Epidermal melanocyte (primary cell): ENCODE measurements around the gene ARHGEF11.
"Not testable (repeated sequence)": the region's sequence is repeated elsewhere in the genome, so short reads cannot be mapped to it uniquely, and the experiment has no call there.

ENCODE experiments used
- DNase-seq: peaks from one replicate; pipeline ENCODE4 v3.0.0; 2011; ENCODE audit warnings: low spot score; ENCODE audit not compliant: insufficient read length

ARHGEF11 gene

GRCh38 chr1:157055729-157056128, 10.2 kb upstream of the ARHGEF11 start:
- DNase-seq: not testable (repeated sequence)

GRCh38 chr1:157050836-157051235, 5.3 kb upstream of the ARHGEF11 start:
- DNase-seq: no peak

DNA sequence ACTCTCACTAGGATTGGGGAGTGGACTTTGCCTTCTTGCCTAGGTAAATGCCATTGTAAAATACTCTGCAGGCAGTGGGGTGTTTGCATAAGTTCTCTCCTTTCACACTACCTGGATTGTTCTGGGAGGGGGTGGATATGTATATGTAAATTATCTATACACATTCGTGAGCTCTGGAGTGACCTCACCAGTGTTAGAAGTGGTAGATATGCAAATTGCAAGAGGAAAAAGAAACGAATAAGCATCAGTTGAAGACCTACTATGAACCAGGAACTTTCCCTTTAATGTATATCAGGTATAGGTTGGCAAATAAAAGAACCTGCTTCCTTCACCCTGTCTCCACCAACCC, 1.5 kb upstream of the ARHGEF11 start:
- no peak for DNase-seq

GRCh38 chr1:157044326-157044725, 1.2 kb downstream of the ARHGEF11 start:
- no peak for DNase-seq

DNA sequence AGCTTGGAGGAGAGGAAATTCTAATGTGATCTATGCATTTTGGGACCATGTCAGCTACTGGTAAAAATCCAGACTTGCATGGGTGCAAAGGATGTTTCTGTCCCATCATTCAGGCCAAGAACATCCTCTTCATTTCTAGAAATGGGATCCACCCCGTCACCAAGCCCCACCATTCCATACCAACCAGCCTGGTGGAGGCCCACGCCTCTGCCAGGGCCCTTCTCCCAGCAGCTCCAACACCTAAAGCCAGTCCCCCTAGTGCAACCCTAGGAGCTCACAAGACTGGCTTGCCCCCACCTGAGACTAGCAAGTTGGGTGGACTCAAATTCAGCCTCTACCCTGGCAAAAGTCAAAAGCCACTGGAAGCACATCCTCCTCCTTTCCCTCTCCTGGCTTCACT, 1.9 kb downstream of the ARHGEF11 start:
- no peak for DNase-seq

DNA sequence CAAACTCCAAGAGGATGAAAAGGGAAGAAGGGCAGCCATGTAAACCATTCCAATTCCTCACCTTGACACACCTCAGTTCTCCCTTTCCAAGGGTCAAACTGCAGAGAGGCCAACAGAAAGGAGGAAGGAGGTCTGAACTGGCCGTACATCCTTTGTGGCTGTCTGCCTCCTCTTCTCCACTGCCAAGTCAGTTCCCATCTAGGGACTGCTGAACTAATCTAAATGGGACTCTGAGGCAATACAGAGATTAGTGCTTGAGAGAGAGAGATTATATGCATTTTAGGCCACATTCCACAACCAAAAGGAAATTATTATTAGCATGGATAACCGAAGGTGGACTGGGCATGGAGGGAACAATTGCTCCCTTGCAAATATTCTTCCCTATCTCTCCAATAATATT, 2.7 kb downstream of the ARHGEF11 start:
- no peak for DNase-seq

- DNase-seq: no peak
Measured at GRCh38 chr1:157040802-157041201, 4.7 kb downstream of the ARHGEF11 start.

GRCh38 chr1:157035121-157035520, 10.4 kb downstream of the ARHGEF11 start:
- DNase-seq: no peak

DNA sequence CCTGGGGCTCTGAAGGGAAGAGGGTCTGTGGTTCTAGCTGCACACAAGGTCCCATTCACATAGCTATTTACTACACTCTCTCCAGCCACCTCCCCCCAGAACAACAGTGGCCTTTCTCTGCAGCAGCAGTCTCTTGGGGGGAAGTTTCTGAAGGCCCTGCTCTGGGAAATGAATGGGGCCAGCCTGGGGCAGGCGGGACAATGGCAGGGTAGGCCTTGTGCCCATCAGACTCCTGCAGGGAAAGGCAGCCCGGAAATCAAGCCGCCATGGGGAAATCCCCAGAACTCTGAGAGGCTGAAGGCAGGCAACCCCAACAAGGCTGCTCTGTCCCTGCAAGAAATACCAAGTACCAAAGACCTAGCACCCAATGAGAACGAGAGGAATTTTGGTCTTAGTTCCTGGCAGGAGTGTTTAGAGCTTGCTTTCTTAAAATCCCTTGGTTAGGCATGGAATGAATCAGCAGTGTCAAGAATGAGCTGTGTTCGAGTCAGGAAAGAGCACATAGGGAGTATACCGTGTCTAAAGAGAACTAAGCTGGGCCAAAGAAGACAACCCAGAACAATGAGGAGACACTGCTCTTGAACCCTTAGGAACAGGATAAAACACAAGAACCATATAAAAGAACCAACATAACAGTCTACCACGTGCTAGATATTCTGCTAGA, 11.3 kb downstream of the ARHGEF11 start:
- peak; percentile 38 for DNase-seq

- DNase-seq: no peak
Measured at GRCh38 chr1:157033357-157033876, 12.1 kb downstream of the ARHGEF11 start.

DNA sequence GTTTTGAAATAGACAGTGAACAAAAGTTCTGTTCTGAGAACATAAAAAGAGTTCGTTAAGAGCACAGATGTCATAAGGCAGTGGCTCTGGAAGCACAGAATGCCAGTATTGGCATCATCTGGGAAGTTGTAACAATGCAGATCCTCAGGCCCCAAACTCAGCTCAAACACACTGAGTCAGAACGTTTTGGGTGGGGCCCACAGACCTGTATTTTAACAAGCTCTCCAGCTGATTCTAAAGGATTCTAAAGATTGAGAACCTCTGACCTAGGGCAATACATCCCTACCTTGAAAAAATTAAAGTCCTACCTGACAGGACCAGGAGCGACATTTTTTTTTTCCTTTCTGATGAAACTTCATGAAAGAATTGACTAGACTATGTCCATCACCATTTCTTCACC, 13.2 kb downstream of the ARHGEF11 start:
- no peak for DNase-seq

DNA sequence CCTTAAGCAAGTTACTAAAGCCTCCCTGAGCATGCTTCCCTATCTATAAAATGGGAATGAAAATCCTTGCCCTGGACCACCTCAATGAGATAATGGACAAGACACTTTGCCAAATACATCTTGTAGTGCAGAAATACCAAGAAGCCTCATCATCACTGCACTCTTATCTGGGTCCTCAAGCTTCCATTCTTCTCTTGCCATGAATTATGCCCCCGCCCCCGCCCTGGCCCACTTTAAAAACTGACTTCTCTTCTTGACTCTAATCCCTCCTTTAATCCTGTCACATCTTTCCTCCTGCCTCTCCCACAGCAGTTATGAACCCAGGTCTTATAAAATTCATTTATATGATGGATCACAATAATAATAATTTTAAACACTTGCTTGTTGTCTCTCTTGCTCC, 14.8 kb downstream of the ARHGEF11 start:
- DNase-seq: no peak

- no peak for DNase-seq
Measured at GRCh38 chr1:157028674-157029073, 16.9 kb downstream of the ARHGEF11 start.

GRCh38 chr1:157025856-157026255, 19.7 kb downstream of the ARHGEF11 start:
- no peak for DNase-seq

- no peak for DNase-seq
Measured at GRCh38 chr1:157025385-157025784, 20.2 kb downstream of the ARHGEF11 start.

DNA sequence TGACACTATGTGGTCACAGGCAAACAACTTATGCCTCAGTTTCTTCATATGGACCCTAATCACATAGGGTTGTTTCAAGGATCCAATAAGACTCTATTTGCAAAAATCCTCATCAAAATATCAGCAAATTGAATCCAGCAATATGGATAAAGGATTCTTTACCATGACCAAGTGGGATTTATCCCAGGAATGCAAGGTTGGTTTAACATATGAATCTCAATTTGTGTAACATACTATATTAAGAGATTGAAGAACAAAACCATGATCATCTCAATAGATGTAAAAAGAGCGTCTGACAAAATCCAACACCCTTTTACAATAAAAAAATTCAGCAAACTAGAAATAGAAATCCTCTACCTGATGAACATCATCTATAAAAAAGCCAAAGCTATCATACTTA, 23.9 kb downstream of the ARHGEF11 start:
- DNase-seq: no peak

GRCh38 chr1:157019457-157019856, 26.1 kb downstream of the ARHGEF11 start:
- no peak for DNase-seq

DNA sequence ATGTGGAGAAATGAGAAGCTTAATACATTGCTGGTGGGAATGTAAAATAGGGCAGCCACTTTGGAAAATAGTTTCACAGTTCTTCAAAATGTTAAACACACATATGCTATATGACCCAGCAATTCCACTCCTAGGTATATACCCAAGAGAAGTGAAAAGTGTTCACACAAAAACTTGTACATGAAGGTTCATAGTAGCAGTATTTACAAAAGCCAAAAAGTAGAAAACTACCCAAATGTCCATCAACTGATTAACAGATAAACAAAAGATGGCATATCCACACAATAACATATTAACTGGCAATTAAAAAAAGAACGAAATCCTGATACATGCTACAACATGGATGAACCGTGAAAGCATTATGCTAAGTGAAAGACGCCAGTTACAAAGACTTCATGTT, 33.7 kb downstream of the ARHGEF11 start:
- no peak for DNase-seq

DNA sequence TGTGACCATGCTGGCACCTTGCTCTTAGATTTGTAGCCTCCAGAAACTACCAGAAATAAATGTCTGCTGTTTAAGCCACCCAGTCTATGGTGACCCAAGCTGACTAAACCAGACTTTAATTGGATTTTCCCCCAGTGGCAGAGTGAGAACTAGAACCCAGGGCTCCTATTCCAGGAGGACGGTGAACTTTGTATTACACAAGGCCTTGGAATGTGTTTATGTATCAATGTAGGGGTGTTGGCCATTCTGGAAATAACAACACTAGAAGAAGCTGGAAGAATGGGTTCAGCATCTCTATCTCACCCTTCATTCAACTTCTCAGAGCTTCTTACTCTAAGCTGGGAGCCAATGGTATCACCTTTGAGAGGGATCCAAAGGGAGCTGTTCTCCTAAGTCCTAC, 37.0 kb downstream of the ARHGEF11 start:
- DNase-seq: no peak

DNA sequence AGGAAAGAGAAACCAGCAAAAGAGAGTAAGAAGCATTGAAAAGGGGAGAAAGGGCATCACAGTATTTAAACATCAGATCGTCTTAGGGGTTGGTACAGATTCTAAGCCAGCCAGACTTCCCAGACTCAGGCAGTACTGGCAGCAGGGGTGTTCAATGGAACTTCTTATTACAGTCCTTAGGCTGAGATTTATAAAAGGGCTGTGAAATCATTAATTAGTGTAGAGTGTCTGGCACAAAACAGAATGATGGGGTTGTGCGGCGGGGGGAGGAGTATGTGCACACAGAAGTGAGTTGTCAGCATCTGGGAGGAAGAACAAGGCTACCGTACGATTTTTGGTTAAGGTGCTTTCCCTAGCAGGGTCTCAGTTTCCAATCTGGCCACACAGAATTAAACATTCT, 38.2 kb downstream of the ARHGEF11 start:
- no peak for DNase-seq

DNA sequence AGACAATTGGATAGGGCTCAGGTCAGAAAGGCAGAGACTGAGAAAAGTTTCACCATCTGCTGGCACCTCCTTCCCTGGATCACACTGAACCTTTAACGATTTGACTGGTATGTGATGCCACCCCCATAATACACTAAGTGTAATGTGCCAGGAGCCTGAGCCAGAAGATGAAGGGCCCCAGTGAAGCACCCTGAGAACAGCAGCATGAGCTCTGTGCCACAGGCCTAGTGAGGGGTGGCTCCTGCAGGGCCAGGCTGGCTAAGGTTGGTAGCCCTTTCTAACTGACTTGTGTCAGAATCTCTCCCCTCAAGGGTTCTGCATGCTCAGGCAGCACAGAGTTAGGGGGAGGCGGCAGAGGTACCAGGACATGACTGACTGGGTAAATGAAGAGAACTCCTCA, 38.9 kb downstream of the ARHGEF11 start:
- DNase-seq: no peak

DNA sequence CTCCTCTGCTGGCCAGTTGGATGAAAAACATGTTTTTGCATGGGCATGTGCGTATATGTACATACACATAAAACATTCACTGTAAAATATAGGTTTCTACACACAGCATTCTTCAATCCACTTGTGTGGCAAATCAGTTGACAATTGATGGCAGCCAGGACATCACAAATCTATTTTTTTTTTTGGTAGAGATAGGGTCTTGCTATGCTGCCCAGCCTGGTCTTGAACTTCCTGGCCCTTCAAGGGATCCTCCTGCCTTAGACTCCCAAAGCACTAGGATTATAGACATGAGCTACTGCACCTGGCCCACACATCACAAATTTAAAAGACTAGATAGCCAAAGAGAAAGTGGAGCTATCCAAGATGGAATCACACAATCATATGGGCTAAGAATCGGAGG, 39.6 kb downstream of the ARHGEF11 start:
- no peak for DNase-seq

- no peak for DNase-seq
Measured at GRCh38 chr1:157004806-157005205, 40.7 kb downstream of the ARHGEF11 start.

GRCh38 chr1:157004327-157004726, 41.2 kb downstream of the ARHGEF11 start:
- DNase-seq: no peak
